ENCODE results near the gene PCDH19. TPM values are rescaled to one million over a fixed set of nuclear protein-coding genes. Genes with fewer than 3 reads are reported as not detected.

The PCDH19 gene
- total RNA-seq, 2 experiments from 2014 or later, result not detected

GRCh38 chrX:100265179-100265578 lies 144.9 kb downstream of the PCDH19 start:
- no peak for DNase-seq (ENCODE audit: low spot score)
- Histone ChIP-seq H2AFZ (ENCODE audit: low read length) (no peak overlapping the region), H3K4me3 (ENCODE audit: low read depth, low read length, poor library complexity, severe bottlenecking) (no peak overlapping the region), H3K4me2 (ENCODE audit: low read length) (no peak overlapping the region), H3K79me2 (ENCODE audit: insufficient read depth, low read depth, low read length) (no peaks in the 10 kb centered on the region), H3K27ac (ENCODE audit: low read depth, low read length, poor library complexity, severe bottlenecking) (no peak overlapping the region), H4K20me1 (ENCODE audit: insufficient read depth, low read length) (no peaks in the 10 kb centered on the region), H3K4me1 (ENCODE audit: insufficient read depth, low read length, poor library complexity, severe bottlenecking) (no peaks in the 10 kb centered on the region), H3K9me3 (ENCODE audit: low read length) (no peaks in the 10 kb centered on the region), H3K36me3 (ENCODE audit: insufficient read depth, low read length) (no peaks in the 10 kb centered on the region), H3K9me2 (ENCODE audit: insufficient read depth, low read length) (no peaks in the 10 kb centered on the region)
- intact Hi-C loops (cut with micrococcal nuclease; ENCODE audit: unreplicated experiment), result no loop called here
- ChIA-PET POLR2A (no interaction called here), CTCF (ENCODE audit: unreplicated experiment) (no interaction called here)
- TF ChIP-seq, protein P1, sequence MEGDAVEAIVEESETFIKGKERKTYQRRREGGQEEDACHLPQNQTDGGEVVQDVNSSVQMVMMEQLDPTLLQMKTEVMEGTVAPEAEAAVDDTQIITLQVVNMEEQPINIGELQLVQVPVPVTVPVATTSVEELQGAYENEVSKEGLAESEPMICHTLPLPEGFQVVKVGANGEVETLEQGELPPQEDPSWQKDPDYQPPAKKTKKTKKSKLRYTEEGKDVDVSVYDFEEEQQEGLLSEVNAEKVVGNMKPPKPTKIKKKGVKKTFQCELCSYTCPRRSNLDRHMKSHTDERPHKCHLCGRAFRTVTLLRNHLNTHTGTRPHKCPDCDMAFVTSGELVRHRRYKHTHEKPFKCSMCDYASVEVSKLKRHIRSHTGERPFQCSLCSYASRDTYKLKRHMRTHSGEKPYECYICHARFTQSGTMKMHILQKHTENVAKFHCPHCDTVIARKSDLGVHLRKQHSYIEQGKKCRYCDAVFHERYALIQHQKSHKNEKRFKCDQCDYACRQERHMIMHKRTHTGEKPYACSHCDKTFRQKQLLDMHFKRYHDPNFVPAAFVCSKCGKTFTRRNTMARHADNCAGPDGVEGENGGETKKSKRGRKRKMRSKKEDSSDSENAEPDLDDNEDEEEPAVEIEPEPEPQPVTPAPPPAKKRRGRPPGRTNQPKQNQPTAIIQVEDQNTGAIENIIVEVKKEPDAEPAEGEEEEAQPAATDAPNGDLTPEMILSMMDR (conservative IDR thresholded peaks at IDR 0.05; ENCODE audit: low read length), result no peak
- no peak for TF ChIP-seq EZH2phosphoT487 (IDR thresholded peaks at IDR 0.05; ENCODE audit: borderline replicate concordance, low read depth, low read length)
- no TSS peak for BruUV-seq (replicated peaks)

- Histone ChIP-seq H3K36me3 (ENCODE audit: insufficient read depth, low read length) (no peaks in the 10 kb centered on the region), H3K4me3 (ENCODE audit: low read depth, low read length, poor library complexity, severe bottlenecking) (no peak overlapping the region), H3K4me1 (ENCODE audit: insufficient read depth, low read length, poor library complexity, severe bottlenecking) (no peaks in the 10 kb centered on the region), H3K9me3 (ENCODE audit: low read length) (no peaks in the 10 kb centered on the region), H3K4me2 (ENCODE audit: low read length) (no peak overlapping the region), H3K79me2 (ENCODE audit: insufficient read depth, low read depth, low read length) (no peaks in the 10 kb centered on the region), H4K20me1 (ENCODE audit: insufficient read depth, low read length) (no peaks in the 10 kb centered on the region), H3K9me2 (ENCODE audit: insufficient read depth, low read length) (no peaks in the 10 kb centered on the region), H2AFZ (ENCODE audit: low read length) (no peak overlapping the region), H3K27ac (ENCODE audit: low read depth, low read length, poor library complexity, severe bottlenecking) (no peak overlapping the region)
- DNase-seq (ENCODE audit: low spot score), result no peak
- ChIA-PET CTCF (ENCODE audit: unreplicated experiment) (no interaction called here), POLR2A (no interaction called here)
- no TSS peak for BruUV-seq (replicated peaks)
- intact Hi-C loops (cut with micrococcal nuclease; ENCODE audit: unreplicated experiment), result no loop called here
- TF ChIP-seq EZH2phosphoT487 (IDR thresholded peaks at IDR 0.05; ENCODE audit: borderline replicate concordance, low read depth, low read length), result no peak
- TF ChIP-seq, protein P1 (conservative IDR thresholded peaks at IDR 0.05; ENCODE audit: low read length), result no peak
Observed at GRCh38 chrX:100264200-100264599, 145.9 kb downstream of the PCDH19 start.

- no TSS peak for BruUV-seq (replicated peaks)
- ChIA-PET CTCF (ENCODE audit: unreplicated experiment) (no interaction called here), POLR2A (no interaction called here)
Observed at GRCh38 chrX:100263650-100264049, 146.4 kb downstream of the PCDH19 start.

More at GRCh38 chrX:100263650-100264049, 146.4 kb downstream of the PCDH19 start:
- TF ChIP-seq, protein P1 (conservative IDR thresholded peaks at IDR 0.05; ENCODE audit: low read length), result no peak
- TF ChIP-seq EZH2phosphoT487 (IDR thresholded peaks at IDR 0.05; ENCODE audit: borderline replicate concordance, low read depth, low read length), result no peak
- no peak overlapping the region for H3K27ac ChIP-seq (ENCODE audit: low read depth, low read length, poor library complexity, severe bottlenecking)
- no peaks in the 10 kb centered on the region for H3K9me2 ChIP-seq (ENCODE audit: insufficient read depth, low read length)
- no peak overlapping the region for H3K4me2 ChIP-seq (ENCODE audit: low read length)
- H3K4me3 ChIP-seq (ENCODE audit: low read depth, low read length, poor library complexity, severe bottlenecking), result no peak overlapping the region
- no peak overlapping the region for H2AFZ ChIP-seq (ENCODE audit: low read length)
- no peaks in the 10 kb centered on the region for H3K9me3 ChIP-seq (ENCODE audit: low read length)
- H3K4me1 ChIP-seq (ENCODE audit: insufficient read depth, low read length, poor library complexity, severe bottlenecking), result no peaks in the 10 kb centered on the region
- H4K20me1 ChIP-seq (ENCODE audit: insufficient read depth, low read length), result no peaks in the 10 kb centered on the region
- H3K36me3 ChIP-seq (ENCODE audit: insufficient read depth, low read length), result no peaks in the 10 kb centered on the region
- no peaks in the 10 kb centered on the region for H3K79me2 ChIP-seq (ENCODE audit: insufficient read depth, low read depth, low read length)
- no peak for DNase-seq (ENCODE audit: low spot score)
- intact Hi-C loops (cut with micrococcal nuclease; ENCODE audit: unreplicated experiment), result no loop called here
